ENCODE results near the gene PEX11G.
A peak's percentile ranks its signal among the peaks of the same experiment; 100 is the strongest.

PEX11G gene

GRCh38 chr19:7524992-7525739 is 36.3 kb upstream of the PEX11G start:
- H3K27ac Mint-ChIP-seq = no peak overlapping the region
- no peak overlapping the region for H3K4me3 Mint-ChIP-seq
- H3K4me1 Mint-ChIP-seq (ENCODE audit: low read depth) = peaks cover 13% of the 10 kb centered on the region
- no peaks in the 10 kb centered on the region for H3K9me3 Mint-ChIP-seq
- peaks cover under 1% of the 10 kb centered on the region for H3K36me3 Mint-ChIP-seq (ENCODE audit: low read depth)
- no peaks in the 10 kb centered on the region for H3K27me3 Mint-ChIP-seq

GRCh38 chr19:7524523-7524922 is 35.7 kb upstream of the PEX11G start:
- Mint-ChIP-seq H3K9me3 (no peaks in the 10 kb centered on the region), H3K4me1 (ENCODE audit: low read depth) (peaks cover 13% of the 10 kb centered on the region), H3K36me3 (ENCODE audit: low read depth) (no peaks in the 10 kb centered on the region), H3K27me3 (no peaks in the 10 kb centered on the region), H3K27ac (no peak overlapping the region), H3K4me3 (no peak overlapping the region)

- Mint-ChIP-seq H3K27ac (no peak overlapping the region), H3K9me3 (no peaks in the 10 kb centered on the region), H3K27me3 (no peaks in the 10 kb centered on the region), H3K4me3 (peak overlapping the region; percentile 84), H3K4me1 (ENCODE audit: low read depth) (peaks cover 13% of the 10 kb centered on the region), H3K36me3 (ENCODE audit: low read depth) (no peaks in the 10 kb centered on the region)
These were observed 34.3 kb upstream of the PEX11G start for GRCh38 chr19:7522923-7523667.

- Mint-ChIP-seq H3K4me1 (ENCODE audit: low read depth) (peaks cover 13% of the 10 kb centered on the region), H3K27me3 (no peaks in the 10 kb centered on the region), H3K36me3 (ENCODE audit: low read depth) (no peaks in the 10 kb centered on the region), H3K27ac (peak within 1 kb of the TSS; percentile 79), H3K9me3 (no peaks in the 10 kb centered on the region), H3K4me3 (peak within 1 kb of the TSS; percentile 84)
These were observed 33.5 kb upstream of the PEX11G start, which contains the start of gene MCOLN1 for GRCh38 chr19:7522072-7522922. MCOLN1 (plus strand) TSS chr19:7522624; CDS start chr19:7522751, 127 bp downstream.

- H3K4me3 Mint-ChIP-seq = peak overlapping the region; percentile 84
- peak overlapping the region; percentile 79 for H3K27ac Mint-ChIP-seq
- H3K9me3 Mint-ChIP-seq = no peaks in the 10 kb centered on the region
- H3K4me1 Mint-ChIP-seq (ENCODE audit: low read depth) = peaks cover 20% of the 10 kb centered on the region
- no peaks in the 10 kb centered on the region for H3K27me3 Mint-ChIP-seq
- no peaks in the 10 kb centered on the region for H3K36me3 Mint-ChIP-seq (ENCODE audit: low read depth)
These were observed 32.8 kb upstream of the PEX11G start for GRCh38 chr19:7521551-7522071.

GRCh38 chr19:7520131-7521051 is 31.6 kb upstream of the PEX11G start:
- no peaks in the 10 kb centered on the region for H3K9me3 Mint-ChIP-seq
- no peaks in the 10 kb centered on the region for H3K27me3 Mint-ChIP-seq
- no peak overlapping the region for H3K4me3 Mint-ChIP-seq
- no peak overlapping the region for H3K27ac Mint-ChIP-seq
- no peaks in the 10 kb centered on the region for H3K36me3 Mint-ChIP-seq (ENCODE audit: low read depth)
- peaks cover 25% of the 10 kb centered on the region for H3K4me1 Mint-ChIP-seq (ENCODE audit: low read depth)

- H3K9me3 Mint-ChIP-seq = no peaks in the 10 kb centered on the region
- no peaks in the 10 kb centered on the region for H3K36me3 Mint-ChIP-seq (ENCODE audit: low read depth)
- H3K4me1 Mint-ChIP-seq (ENCODE audit: low read depth) = peaks cover 29% of the 10 kb centered on the region
- H3K4me3 Mint-ChIP-seq = no peak overlapping the region
- no peaks in the 10 kb centered on the region for H3K27me3 Mint-ChIP-seq
- no peak overlapping the region for H3K27ac Mint-ChIP-seq
These were observed 30.7 kb upstream of the PEX11G start for GRCh38 chr19:7519361-7520130.

GRCh38 chr19:7516878-7517277 is 28.0 kb upstream of the PEX11G start:
- no peaks in the 10 kb centered on the region for H3K36me3 Mint-ChIP-seq (ENCODE audit: low read depth)
- peak overlapping the region; percentile 77 for H3K4me3 Mint-ChIP-seq
- H3K4me1 Mint-ChIP-seq (ENCODE audit: low read depth) = peaks cover 19% of the 10 kb centered on the region
- H3K27me3 Mint-ChIP-seq = no peaks in the 10 kb centered on the region
- peak overlapping the region; percentile 79 for H3K27ac Mint-ChIP-seq
- H3K9me3 Mint-ChIP-seq = no peaks in the 10 kb centered on the region

GRCh38 chr19:7516333-7516732 is 27.5 kb upstream of the PEX11G start:
- Mint-ChIP-seq H3K27ac (peak overlapping the region; percentile 79), H3K9me3 (no peaks in the 10 kb centered on the region), H3K4me1 (ENCODE audit: low read depth) (peaks cover 16% of the 10 kb centered on the region), H3K27me3 (no peaks in the 10 kb centered on the region), H3K36me3 (ENCODE audit: low read depth) (no peaks in the 10 kb centered on the region), H3K4me3 (peak overlapping the region; percentile 77)

- H3K27me3 Mint-ChIP-seq = no peaks in the 10 kb centered on the region
- peak within 1 kb of the TSS; percentile 99 for H3K27ac Mint-ChIP-seq
- no peaks in the 10 kb centered on the region for H3K9me3 Mint-ChIP-seq
- H3K36me3 Mint-ChIP-seq (ENCODE audit: low read depth) = no peaks in the 10 kb centered on the region
- H3K4me3 Mint-ChIP-seq = peak within 1 kb of the TSS; percentile 90
- peaks cover 16% of the 10 kb centered on the region for H3K4me1 Mint-ChIP-seq (ENCODE audit: low read depth)
These were observed 26.9 kb upstream of the PEX11G start, which contains the start of gene ZNF358 for GRCh38 chr19:7515645-7516151. ZNF358 (plus strand) TSS chr19:7516103; CDS start chr19:7519243, 3,140 bp downstream.

GRCh38 chr19:7515110-7515644 is 26.3 kb upstream of the PEX11G start:
- peak overlapping the region; percentile 99 for H3K27ac Mint-ChIP-seq
- H3K4me1 Mint-ChIP-seq (ENCODE audit: low read depth) = peaks cover 16% of the 10 kb centered on the region
- peaks cover 3% of the 10 kb centered on the region for H3K27me3 Mint-ChIP-seq
- H3K36me3 Mint-ChIP-seq (ENCODE audit: low read depth) = no peaks in the 10 kb centered on the region
- peak overlapping the region; percentile 90 for H3K4me3 Mint-ChIP-seq
- H3K9me3 Mint-ChIP-seq = no peaks in the 10 kb centered on the region

GRCh38 chr19:7513809-7514642 is 25.2 kb upstream of the PEX11G start:
- H3K27me3 Mint-ChIP-seq = peaks cover 8% of the 10 kb centered on the region
- H3K4me3 Mint-ChIP-seq = no peak overlapping the region
- no peaks in the 10 kb centered on the region for H3K36me3 Mint-ChIP-seq (ENCODE audit: low read depth)
- peaks cover 16% of the 10 kb centered on the region for H3K4me1 Mint-ChIP-seq (ENCODE audit: low read depth)
- H3K9me3 Mint-ChIP-seq = no peaks in the 10 kb centered on the region
- no peak overlapping the region for H3K27ac Mint-ChIP-seq

Data from stimulated activated naive CD8-positive, alpha-beta T cell treated with anti-CD3 and anti-CD28 coated beads, Interleukin-15, Interleukin-2, amounts not matched to agents 100 ng/mL and 50 ng/mL, for 24 hours (primary cell).